ENCODE measurements around the gene PIAS4. TPM values are rescaled to one million over a fixed set of nuclear protein-coding genes. Genes with fewer than 3 reads are reported as not detected.

The PIAS4 gene
- total RNA-seq, 1 donor from 2014 or later: 26.0 TPM

GRCh38 chr19:4034048-4035017 lies 26.8 kb downstream of the PIAS4 start:
- H2AFZ ChIP-seq (ENCODE audit: low read depth, low read length): no peak overlapping the region
- no peaks in the 10 kb centered on the region for H3K4me1 Mint-ChIP-seq (ENCODE audit: low read depth, unreplicated experiment)
- H3K27ac ChIP-seq (ENCODE audit: low read depth, low read length): no peak overlapping the region
- H3K9ac ChIP-seq (ENCODE audit: low read length): no peak overlapping the region
- H3K27ac Mint-ChIP-seq (ENCODE audit: unreplicated experiment): peak overlapping the region; percentile 69
- H3K9me3 Mint-ChIP-seq (ENCODE audit: unreplicated experiment): no peaks in the 10 kb centered on the region
- no peak for DNase-seq (ENCODE audit: low read depth)
- H3K9me3 ChIP-seq (ENCODE audit: insufficient read depth, low read depth, low read length): no peaks in the 10 kb centered on the region
- H3K27me3 Mint-ChIP-seq (ENCODE audit: low read depth, unreplicated experiment): no peaks in the 10 kb centered on the region
- no peaks in the 10 kb centered on the region for H3K79me2 ChIP-seq (ENCODE audit: insufficient read depth, low read length)
- H4K20me1 ChIP-seq (ENCODE audit: insufficient read depth, low read length): peaks cover 15% of the 10 kb centered on the region
- TF ChIP-seq EZH2 (IDR thresholded peaks at IDR 0.05; ENCODE audit: insufficient read depth, low read length) (no peak), CTCF (IDR thresholded peaks at IDR 0.05; ENCODE audit: insufficient read depth, low read depth, low read length) (no peak)
- peaks cover 4% of the 10 kb centered on the region for H3K36me3 ChIP-seq (ENCODE audit: insufficient read depth, low read length)
- H3K4me1 ChIP-seq (ENCODE audit: insufficient read depth, low read length): no peaks in the 10 kb centered on the region
- no peak overlapping the region for H3K4me2 ChIP-seq (ENCODE audit: low read length)
- H3K36me3 Mint-ChIP-seq (ENCODE audit: low read depth, unreplicated experiment): peaks cover 4% of the 10 kb centered on the region
- no peaks in the 10 kb centered on the region for H3K27me3 ChIP-seq (ENCODE audit: insufficient read depth, low read length)
- no peak for FAIRE-seq
- no peak overlapping the region for H3K4me3 ChIP-seq (ENCODE audit: insufficient read depth, low read depth, low read length)
- H3K4me3 Mint-ChIP-seq (ENCODE audit: unreplicated experiment): no peak overlapping the region

- Histone ChIP-seq H3K79me2 (ENCODE audit: insufficient read depth, low read length) (no peaks in the 10 kb centered on the region), H3K9ac (ENCODE audit: low read length) (no peak overlapping the region), H3K27me3 (ENCODE audit: insufficient read depth, low read length) (no peaks in the 10 kb centered on the region), H3K4me3 (ENCODE audit: insufficient read depth, low read depth, low read length) (no peak overlapping the region), H3K27ac (ENCODE audit: low read depth, low read length) (no peak overlapping the region), H2AFZ (ENCODE audit: low read depth, low read length) (no peak overlapping the region), H4K20me1 (ENCODE audit: insufficient read depth, low read length) (peaks cover 17% of the 10 kb centered on the region), H3K4me2 (ENCODE audit: low read length) (no peak overlapping the region), H3K9me3 (ENCODE audit: insufficient read depth, low read depth, low read length) (no peaks in the 10 kb centered on the region), H3K4me1 (ENCODE audit: insufficient read depth, low read length) (no peaks in the 10 kb centered on the region), H3K36me3 (ENCODE audit: insufficient read depth, low read length) (peaks cover 4% of the 10 kb centered on the region)
- Mint-ChIP-seq H3K27me3 (ENCODE audit: low read depth, unreplicated experiment) (no peaks in the 10 kb centered on the region), H3K4me3 (ENCODE audit: unreplicated experiment) (no peak overlapping the region), H3K27ac (ENCODE audit: unreplicated experiment) (peak overlapping the region; percentile 69), H3K4me1 (ENCODE audit: low read depth, unreplicated experiment) (no peaks in the 10 kb centered on the region), H3K9me3 (ENCODE audit: unreplicated experiment) (no peaks in the 10 kb centered on the region), H3K36me3 (ENCODE audit: low read depth, unreplicated experiment) (peaks cover 2% of the 10 kb centered on the region)
- FAIRE-seq (no peak), DNase-seq (ENCODE audit: low read depth) (no peak)
- TF ChIP-seq EZH2 (IDR thresholded peaks at IDR 0.05; ENCODE audit: insufficient read depth, low read length) (no peak), CTCF (IDR thresholded peaks at IDR 0.05; ENCODE audit: insufficient read depth, low read depth, low read length) (no peak)
Measured at GRCh38 chr19:4035018-4035566, 27.6 kb downstream of the PIAS4 start.

Data from astrocyte (in vitro differentiated cells and primary cell).